NOMO-1 (cell line): ENCODE measurements around the gene AIF1L.

Experiments
- DNase-seq, 2 experiments: peaks; one replicate each; lab custom pipeline; 2025; ENCODE audit not compliant: unreplicated experiment in 2 of 2; lab: John Stamatoyannopoulos, UW

The AIF1L gene

GRCh38 chr9:131161585-131161984, 65.3 kb downstream of the AIF1L start:
- DNase-seq, result no peak

GRCh38 chr9:131162886-131163285, 66.6 kb downstream of the AIF1L start:
- no peak for DNase-seq

DNA sequence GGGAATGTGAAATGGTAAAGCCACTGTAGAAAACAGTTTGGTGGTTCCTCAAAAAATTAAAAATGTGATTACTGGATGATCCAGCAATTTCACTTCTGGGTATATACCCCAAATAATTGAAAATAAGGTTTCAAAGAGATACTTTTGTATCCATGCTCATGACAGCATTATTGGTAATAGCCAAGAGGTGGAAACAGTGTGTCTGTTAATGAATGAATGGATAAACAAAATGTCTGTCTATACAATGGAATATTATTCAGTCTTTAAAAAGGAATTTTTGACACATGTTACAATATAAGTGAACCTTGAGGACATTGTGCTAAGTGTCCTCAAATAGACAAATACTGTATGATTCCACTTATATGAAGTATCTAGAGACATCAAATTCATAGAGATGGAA, 69.2 kb downstream of the AIF1L start:
- DNase-seq, result no peak

DNA sequence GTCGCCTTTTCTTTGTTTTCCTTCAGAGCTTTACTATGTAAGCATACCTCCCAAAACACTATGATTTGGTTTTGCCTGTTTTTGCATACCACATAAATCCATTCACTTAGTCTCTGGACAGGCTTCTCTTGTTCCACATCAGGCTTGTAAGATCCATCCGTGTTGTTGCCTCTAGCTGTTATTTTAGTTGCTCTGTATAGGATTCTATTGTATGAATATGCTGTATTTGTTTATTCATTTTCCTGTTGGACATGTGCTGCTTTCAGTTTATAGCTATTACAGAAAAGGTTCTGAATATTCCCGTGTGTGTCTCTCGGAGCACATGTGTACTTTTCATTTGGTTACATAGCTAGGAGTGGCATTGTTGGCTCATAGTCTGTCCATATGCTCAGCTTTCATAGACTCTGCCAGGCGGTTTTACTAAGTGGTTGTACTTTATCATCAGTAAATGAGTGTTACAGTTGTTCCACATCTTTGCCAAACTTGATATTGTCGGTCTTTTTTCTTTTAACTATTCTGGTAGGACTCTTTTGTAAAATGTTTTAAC, 70.9 kb downstream of the AIF1L start:
- DNase-seq, result no peak

DNA sequence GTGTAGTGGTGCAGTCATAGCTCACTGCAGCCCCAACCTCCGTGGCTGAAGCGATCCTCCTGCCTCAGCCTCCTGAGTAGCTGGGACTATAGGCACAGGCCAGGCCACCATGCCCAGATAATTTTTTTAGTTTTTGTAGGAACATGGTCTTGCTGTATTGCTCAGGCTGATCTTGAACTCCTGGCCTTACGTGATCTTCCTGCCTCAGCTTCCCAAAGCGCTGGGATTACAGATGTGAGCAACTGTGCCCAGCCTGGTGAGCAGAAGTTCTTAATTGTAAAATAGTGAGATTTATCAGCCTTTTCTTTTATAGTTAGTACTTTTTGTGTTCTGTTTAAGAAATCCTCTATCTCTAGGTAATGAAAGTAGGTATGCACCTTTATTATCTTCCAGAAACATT, 71.6 kb downstream of the AIF1L start:
- no peak for DNase-seq

GRCh38 chr9:131169563-131170240, 73.4 kb downstream of the AIF1L start:
- no peak for DNase-seq
